Esophagus squamous epithelium (tissue), 4 donors: ENCODE data around the gene ANO6.

ENCODE experiments used
- CTCF ChIP-seq, 6 experiments: fragments of 450-650 bp in 4 of 6; fragments of 200-600 bp in 2 of 6; sonication (generic) in 2 of 6; IDR thresholded peaks; one replicate each; pipeline ENCODE4 v1.5.1; 2016 to 2019; ENCODE audit warnings: antibody characterized with exemption in 6 of 6, mild to moderate bottlenecking in 4 of 6, moderate library complexity in 4 of 6
- POLR2A ChIP-seq, 4 donors: fragments of 450-650 bp; IDR thresholded peaks; one replicate each; pipeline ENCODE4 v1.6.1; 2017; ENCODE audit warnings: antibody characterized with exemption in 4 of 4, mild to moderate bottlenecking in 4 of 4, moderate library complexity in 3 of 4

GRCh38 chr12:45242180-45242579, 26.3 kb downstream of the ANO6 start:
- TF ChIP-seq CTCF (IDR thresholded peaks at IDR 0.05) = no peak
- no peak for TF ChIP-seq POLR2A (IDR thresholded peaks at IDR 0.05)
